Measurements from ENCODE around the gene AMHR2.
"Not testable (repeated sequence)": the region's sequence is repeated elsewhere in the genome, so short reads cannot be mapped to it uniquely, and the experiment has no call there.

The AMHR2 gene

DNA sequence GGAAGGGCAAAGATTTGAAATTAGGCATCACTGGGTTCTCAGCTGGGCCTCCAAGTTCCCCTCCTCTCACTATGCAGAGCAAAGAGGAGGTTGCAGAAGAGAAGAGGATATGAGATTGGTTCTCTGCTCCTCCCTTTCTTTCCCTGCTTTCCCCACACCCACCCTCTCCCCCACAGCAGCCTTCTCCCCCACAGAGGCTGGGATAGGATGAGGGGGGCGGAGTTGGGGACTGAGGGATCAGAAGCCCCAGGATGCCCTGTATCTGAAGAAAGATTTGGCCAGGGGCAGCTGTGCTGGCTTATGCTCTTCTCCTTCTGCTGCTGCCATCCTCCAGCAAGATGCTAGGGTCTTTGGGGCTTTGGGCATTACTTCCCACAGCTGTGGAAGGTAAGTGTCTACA lies at the start of gene AMHR2:
TSS of gene AMHR2 (plus strand) at position 259 of the 400 bp plus-strand sequence. CDS start at position 339, 80 bp downstream.
- DNase-seq (ENCODE audit: low read depth) = no peak

- not testable (repeated sequence) for DNase-seq (ENCODE audit: low read depth)
These were observed 49.4 kb upstream of the AMHR2 start for GRCh38 chr12:53374277-53374676.

DNA sequence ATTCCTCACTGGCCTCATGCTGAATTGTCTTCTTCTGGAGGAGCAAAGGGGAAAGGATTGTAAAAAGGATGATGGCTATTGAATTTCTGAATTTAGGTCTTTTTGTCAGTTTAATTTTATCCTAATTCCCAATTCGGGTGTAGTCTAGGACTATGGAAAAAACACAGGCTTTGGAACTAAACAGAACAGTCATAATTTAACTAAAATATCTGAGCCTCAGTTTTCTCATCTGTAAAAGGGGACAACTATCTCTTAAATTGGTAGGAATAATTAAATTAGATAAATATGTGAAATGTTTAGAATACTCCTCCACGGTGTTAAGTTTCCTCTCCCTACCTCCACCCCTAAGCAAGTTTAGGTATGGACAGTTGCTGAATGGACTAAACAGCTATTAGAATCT lies 46.9 kb upstream of the AMHR2 start:
- DNase-seq (ENCODE audit: low read depth) = no peak

DNA sequence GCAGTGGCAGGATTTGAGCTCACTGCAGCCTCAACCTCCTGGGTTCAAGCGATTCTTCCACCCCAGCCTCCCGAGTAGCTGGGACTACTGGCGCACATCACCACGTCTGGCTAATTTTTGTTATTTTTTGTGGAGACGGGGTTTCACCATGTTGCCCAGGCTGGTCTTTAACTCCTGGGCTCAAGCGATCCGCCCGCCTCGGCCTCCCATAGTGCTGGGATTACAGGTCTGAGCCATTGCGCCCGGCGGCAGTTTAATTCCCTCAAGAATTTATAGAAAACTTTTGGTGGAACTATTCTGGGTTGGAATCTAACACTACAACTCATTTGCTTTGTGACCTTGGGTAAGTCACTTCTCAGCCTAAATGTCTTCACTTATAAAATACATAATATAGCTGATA lies 45.4 kb upstream of the AMHR2 start:
- DNase-seq (ENCODE audit: low read depth) = no peak

GRCh38 chr12:53378724-53379388 lies 44.8 kb upstream of the AMHR2 start:
- no peak for DNase-seq (ENCODE audit: low read depth)

DNA sequence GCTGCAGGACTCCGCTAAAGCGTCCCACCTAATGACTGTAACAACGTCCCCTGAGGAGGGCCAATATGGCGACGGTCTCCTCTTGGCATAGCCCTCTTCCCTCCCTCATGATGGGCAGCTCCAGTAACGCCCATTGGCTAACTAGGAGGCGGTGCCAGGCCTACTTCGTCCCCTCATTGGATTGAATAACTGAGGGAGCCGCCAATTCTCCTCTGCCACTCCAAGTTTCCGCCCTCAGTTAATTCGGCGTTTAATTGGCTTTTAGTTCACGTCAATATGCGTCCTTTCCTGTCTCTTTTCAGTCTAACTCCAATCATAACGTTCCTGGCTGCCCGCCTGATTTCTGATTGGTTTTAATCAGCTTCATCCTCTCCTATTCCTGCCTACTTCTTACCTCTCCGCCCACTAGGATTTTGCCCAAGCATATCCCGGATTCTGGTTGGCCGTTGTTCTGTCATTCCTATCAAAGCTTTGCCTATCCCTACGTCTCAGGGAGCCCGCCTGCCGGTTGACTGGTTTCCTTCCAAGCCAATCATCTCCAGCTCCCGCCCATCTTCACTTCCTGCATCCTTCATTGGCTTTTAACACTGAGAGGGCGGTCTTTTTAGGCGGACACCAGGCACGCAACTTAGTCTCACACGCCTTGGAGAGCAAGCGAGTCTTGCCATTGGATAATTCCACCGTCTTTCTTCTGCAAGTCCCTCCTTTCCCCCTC lies 44.1 kb upstream of the AMHR2 start:
- DNase-seq (ENCODE audit: low read depth) = peak; percentile 98

DNA sequence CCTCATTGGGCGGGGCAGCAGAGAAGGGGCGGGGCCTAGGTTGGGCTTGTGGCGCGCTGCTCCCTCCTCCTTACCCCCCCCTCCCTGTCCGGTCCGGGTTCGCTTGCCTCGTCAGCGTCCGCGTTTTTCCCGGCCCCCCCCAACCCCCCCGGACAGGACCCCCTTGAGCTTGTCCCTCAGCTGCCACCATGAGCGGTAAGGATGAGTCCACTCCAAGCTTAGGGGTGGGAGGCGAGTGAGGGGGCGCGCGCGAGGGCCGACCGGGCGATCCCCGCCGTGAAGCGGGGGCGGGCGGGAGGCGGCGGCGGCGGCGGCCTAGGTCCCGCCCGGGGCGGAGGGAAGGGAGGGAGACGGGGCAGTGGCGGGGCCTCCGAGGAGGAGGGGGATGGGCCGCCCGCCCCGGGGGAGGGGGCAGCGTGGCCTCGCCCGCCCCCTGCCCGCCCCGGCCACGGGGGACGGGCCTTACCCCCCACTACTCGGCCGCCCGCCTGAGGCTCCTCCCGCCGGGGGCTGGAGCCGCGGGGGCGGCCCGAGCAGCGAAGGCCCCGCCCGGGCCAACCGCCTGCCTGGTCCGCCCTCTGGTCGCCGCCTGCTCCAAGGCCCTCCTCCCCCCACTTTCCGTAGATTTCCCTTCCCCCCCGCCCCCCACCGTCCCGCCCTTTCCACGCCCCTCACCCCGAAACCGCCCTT lies 43.4 kb upstream of the AMHR2 start, which contains the start of gene SP1:
TSS of gene SP1 (plus strand) at position 73 of the 690 bp plus-strand sequence. CDS start at position 189, 116 bp downstream.
- DNase-seq (ENCODE audit: low read depth) = peak; percentile 80

DNA sequence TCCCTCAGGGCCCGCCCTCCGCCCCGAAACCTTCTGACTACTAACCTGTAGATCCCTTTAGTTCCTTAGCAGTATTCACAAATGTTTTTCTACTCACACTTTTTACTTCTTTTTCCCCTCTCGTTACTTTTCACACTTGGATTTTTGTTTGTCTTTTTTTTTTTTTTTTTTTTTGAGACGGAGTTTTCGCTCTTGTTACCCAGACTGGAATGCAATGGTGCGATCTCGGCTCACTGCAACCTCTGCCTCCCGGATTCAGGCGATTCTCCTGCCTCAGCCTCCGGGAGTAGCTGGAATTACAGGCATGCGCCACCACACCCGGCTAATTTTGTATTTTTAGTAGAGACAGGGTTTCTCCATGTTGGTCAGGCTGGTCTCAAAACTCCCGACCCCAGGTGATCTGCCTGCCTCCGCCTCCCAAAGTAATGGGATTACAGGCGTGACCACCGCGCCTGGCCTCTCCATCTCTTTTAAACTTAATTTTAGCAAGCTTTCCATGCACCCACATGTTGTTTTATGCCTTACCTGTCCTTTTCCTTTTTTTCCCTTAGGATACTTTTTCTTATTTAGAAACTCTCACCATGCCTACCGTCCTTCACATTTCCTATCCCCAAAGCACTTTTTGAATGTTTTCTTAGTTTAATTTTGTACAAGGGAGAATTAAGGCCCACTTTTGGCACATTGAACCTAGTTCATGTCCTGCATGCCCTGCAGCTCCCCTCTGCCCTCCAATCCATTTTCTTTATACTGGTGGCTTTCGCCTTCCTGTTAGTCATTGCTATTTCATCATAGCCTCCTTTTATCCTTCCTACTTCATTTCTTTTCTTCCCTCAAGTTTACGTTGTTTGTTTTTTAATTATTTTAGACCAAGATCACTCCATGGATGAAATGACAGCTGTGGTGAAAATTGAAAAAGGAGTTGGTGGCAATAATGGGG lies 42.6 kb upstream of the AMHR2 start:
- DNase-seq (ENCODE audit: low read depth) = no peak

- peak; percentile 8 for DNase-seq (ENCODE audit: low read depth)
These were observed 41.7 kb upstream of the AMHR2 start for GRCh38 chr12:53381731-53382630.

GRCh38 chr12:53383258-53383657 lies 40.4 kb upstream of the AMHR2 start:
- DNase-seq (ENCODE audit: low read depth) = no peak

DNA sequence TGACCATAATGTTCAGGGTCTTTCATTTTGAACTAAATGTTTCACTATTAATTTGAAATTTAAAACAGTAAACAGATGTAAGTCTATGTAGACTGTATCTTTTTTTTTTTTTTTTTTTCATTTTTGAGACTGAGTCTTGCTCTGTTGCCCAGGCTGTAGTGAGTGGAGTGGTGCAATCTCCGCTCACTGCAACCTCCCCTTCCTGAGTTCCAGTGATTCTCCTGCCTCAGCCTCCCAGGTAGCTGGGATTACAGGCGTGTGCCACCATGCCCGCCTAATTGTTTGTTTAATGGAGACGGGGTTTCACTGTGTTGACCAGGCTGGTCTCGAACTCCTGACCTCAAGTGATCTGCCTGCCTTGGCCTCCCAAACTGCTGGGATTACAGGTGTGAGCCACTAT lies 37.3 kb upstream of the AMHR2 start:
- DNase-seq (ENCODE audit: low read depth) = not testable (repeated sequence)

GRCh38 chr12:53388932-53389331 lies 34.7 kb upstream of the AMHR2 start:
- DNase-seq (ENCODE audit: low read depth) = no peak

DNA sequence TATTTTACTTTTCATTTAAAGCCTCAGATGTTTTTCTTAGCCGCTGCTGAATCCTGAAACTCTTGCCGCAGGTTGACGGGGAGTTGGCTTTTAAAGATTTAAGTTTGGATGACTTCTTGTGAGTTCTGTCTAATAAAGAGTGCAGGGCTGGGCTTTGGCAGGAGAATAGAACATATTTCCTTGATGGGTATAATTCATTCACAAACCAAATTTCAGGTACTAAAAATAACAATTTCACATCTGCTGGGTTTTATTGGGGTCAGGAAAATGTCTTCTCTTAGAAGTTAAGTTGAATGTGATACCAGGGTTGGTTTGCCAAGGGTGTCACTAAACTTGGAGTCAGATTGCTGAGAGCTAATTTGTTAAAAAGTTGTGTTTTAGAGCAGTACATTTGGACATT lies 34.0 kb upstream of the AMHR2 start:
- DNase-seq (ENCODE audit: low read depth) = no peak

DNA sequence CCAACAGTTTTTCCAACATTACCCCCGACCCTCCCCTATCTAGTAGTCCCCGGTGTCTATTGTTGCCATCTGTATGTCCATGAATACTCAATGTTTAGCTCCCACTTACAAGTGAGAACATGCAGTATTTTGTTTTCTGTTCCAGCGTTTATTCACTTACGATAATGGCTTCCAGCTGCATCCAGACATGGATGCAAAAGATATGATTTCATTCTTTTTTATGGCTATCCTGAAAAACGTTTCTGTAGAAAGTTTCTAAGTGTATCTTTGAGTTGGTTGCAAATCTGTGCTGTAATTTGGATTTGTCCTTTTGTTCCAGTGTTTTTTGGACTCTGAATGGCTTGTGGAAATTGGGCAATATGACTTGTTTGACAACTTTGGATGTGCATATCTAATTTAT lies 31.9 kb upstream of the AMHR2 start:
- no peak for DNase-seq (ENCODE audit: low read depth)

GRCh38 chr12:53399896-53400295 lies 23.8 kb upstream of the AMHR2 start:
- no peak for DNase-seq (ENCODE audit: low read depth)

DNA sequence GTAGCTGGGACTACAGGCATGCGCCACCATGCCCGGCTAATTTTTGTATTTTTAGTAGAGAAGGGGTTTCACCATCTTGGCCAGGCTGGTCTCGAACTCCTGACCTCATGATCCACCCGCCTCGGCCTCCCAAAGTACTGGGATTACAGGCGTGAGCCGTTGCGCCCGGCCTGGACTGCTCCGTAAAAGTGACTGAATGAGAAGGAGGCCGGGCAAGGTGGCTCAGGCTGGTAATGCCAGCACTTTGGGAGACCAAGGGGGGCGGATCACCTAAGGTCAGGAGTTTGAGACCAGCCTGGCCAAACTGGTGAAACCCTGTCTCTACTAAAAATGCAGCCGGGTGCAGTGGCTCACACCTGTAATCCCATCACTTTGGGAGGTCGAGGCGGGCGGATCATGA lies 21.3 kb upstream of the AMHR2 start:
- DNase-seq (ENCODE audit: low read depth) = not testable (repeated sequence)

GRCh38 chr12:53402871-53403270 lies 20.8 kb upstream of the AMHR2 start:
- DNase-seq (ENCODE audit: low read depth) = no peak

DNA sequence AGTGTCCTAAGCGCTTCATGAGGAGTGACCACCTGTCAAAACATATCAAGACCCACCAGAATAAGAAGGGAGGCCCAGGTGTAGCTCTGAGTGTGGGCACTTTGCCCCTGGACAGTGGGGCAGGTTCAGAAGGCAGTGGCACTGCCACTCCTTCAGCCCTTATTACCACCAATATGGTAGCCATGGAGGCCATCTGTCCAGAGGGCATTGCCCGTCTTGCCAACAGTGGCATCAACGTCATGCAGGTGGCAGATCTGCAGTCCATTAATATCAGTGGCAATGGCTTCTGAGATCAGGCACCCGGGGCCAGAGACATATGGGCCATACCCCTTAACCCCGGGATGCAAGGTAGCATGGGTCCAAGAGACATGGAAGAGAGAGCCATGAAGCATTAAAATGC lies 12.7 kb upstream of the AMHR2 start:
- DNase-seq (ENCODE audit: low read depth) = no peak

- no peak for DNase-seq (ENCODE audit: low read depth)
These were observed 10.0 kb upstream of the AMHR2 start for GRCh38 chr12:53413485-53414204.

- no peak for DNase-seq (ENCODE audit: low read depth)
These were observed 8.8 kb upstream of the AMHR2 start for GRCh38 chr12:53414756-53415417.
